HG03280 (cell line): Measurements from ENCODE around the gene RNASE3.
"Not testable (repeated sequence)": the region's sequence is repeated elsewhere in the genome, so short reads cannot be mapped to it uniquely, and the experiment has no call there.

ENCODE experiments used
- ATAC-seq: cut with Tn5 transposase; IDR thresholded peaks from one replicate; pipeline ENCODE4 v1.9.1; 2021; ENCODE audit warnings: mild to moderate bottlenecking, moderate library complexity; ENCODE audit not compliant: unreplicated experiment

Gene RNASE3

GRCh38 chr14:20910822-20911221 is 19.6 kb downstream of the RNASE3 start:
- not testable (repeated sequence) for ATAC-seq

GRCh38 chr14:20919038-20919756 is 28.0 kb downstream of the RNASE3 start:
- not testable (repeated sequence) for ATAC-seq

GRCh38 chr14:20923766-20924297 is 32.6 kb downstream of the RNASE3 start:
- ATAC-seq, result not testable (repeated sequence)

GRCh38 chr14:20934148-20934762 is 43.1 kb downstream of the RNASE3 start:
- no peak for ATAC-seq

GRCh38 chr14:20935303-20935984 is 44.3 kb downstream of the RNASE3 start:
- no peak for ATAC-seq
